Upper lobe of left lung (tissue), 4 donors: Measurements from ENCODE around the gene NFASC.

Source experiments
- CTCF ChIP-seq, 6 experiments: fragments of 450-650 bp in 4 of 6; fragments of 200-600 bp in 2 of 6; sonication (generic) in 2 of 6; IDR thresholded peaks; one replicate each; pipeline ENCODE4 v1.5.1; 2016 to 2019; ENCODE audit warnings: antibody characterized with exemption in 6 of 6
- POLR2AphosphoS5 ChIP-seq, 2 donors: sonication (generic); formaldehyde crosslinking; IDR thresholded peaks; one replicate each; pipeline ENCODE4 v1.5.1; 2017; ENCODE audit warnings: antibody characterized with exemption in 2 of 2

GRCh38 chr1:205043866-205044265, 173.2 kb downstream of the NFASC start:
- TF ChIP-seq CTCF (IDR thresholded peaks at IDR 0.05) (no peak), POLR2AphosphoS5 (IDR thresholded peaks at IDR 0.05) (no peak)
